SK-N-SH (cell line): ENCODE measurements around the gene DELE1. TPM values are rescaled to one million over a fixed set of nuclear protein-coding genes. Genes with fewer than 3 reads are reported as not detected.

Experiments used
- CTCF ChIA-PET: fragments of 300-600, 350-600 bp; formaldehyde crosslinking; extraction: SDS; loops from one replicate; lab custom pipeline; 2021; lab: Yijun Ruan, JAX
- POLR2A ChIA-PET: fragments of 350-600 bp; sonication (Branson Sonifier 250); formaldehyde crosslinking; extraction: SDS; loops from one replicate; lab custom pipeline; 2020; ENCODE audit warnings: antibody characterized with exemption, inconsistent platforms; lab: Yijun Ruan, JAX
- DNase-seq: peaks from one replicate; pipeline ENCODE4 v3.0.0; 2012
- H2AFZ ChIP-seq: fragments of 200-600 bp; sonication (generic); 2 replicates; pipeline ENCODE4 v1.8.1; 2016; ENCODE audit warnings: antibody characterized with exemption, mild to moderate bottlenecking, low read depth
- H3F3A ChIP-seq: fragments of 200-600 bp; sonication (generic); replicated peaks from 2 replicates; pipeline ENCODE3; 2016; ENCODE audit warnings: antibody characterized with exemption, mild to moderate bottlenecking; ENCODE audit not compliant: insufficient read depth
- H3K27ac ChIP-seq, 2 experiments: fragments of 200-500 bp in 1 of 2; fragments of 200-600 bp in 1 of 2; sonication (Bioruptor generic) in 1 of 2; sonication (generic), shearing (Covaris generic) in 1 of 2; 2 replicates each; pipeline versions ENCODE4 v1.5.1 to v1.6.1; 2014 to 2016; ENCODE audit warnings: low read depth in 2 of 2, inconsistent platforms in 1 of 2, low read length in 1 of 2, mild to moderate bottlenecking in 1 of 2, mixed read lengths in 1 of 2
- H3K27me3 ChIP-seq: fragments of 200-600 bp; sonication (generic), shearing (Covaris generic); 2 replicates; pipeline ENCODE4 v1.6.1; 2016; ENCODE audit warnings: mixed run types; ENCODE audit not compliant: insufficient read depth
- H3K36me3 ChIP-seq, 2 experiments: fragments of 200-500 bp in 1 of 2; fragments of 200-600 bp in 1 of 2; sonication (Bioruptor generic) in 1 of 2; sonication (generic) in 1 of 2; replicated peaks in 1 of 2; 2 replicates each; pipeline versions ENCODE3 to v1.5.1; 2014 to 2016; ENCODE audit warnings: low read length in 1 of 2, mild to moderate bottlenecking in 1 of 2; ENCODE audit not compliant: insufficient read depth in 2 of 2, control insufficient read depth in 1 of 2
- H3K4me1 ChIP-seq, 2 experiments: fragments of 200-500 bp in 1 of 2; fragments of 200-600 bp in 1 of 2; sonication (Bioruptor generic) in 1 of 2; sonication (generic), shearing (Covaris generic) in 1 of 2; 2 replicates each; pipeline versions ENCODE4 v1.5.1 to v1.6.1; 2014 to 2016; ENCODE audit warnings: low read depth in 1 of 2, low read length in 1 of 2, mixed run types in 1 of 2; ENCODE audit not compliant: insufficient read depth in 2 of 2, control insufficient read depth in 1 of 2
- H3K4me2 ChIP-seq: fragments of 200-600 bp; sonication (generic), shearing (Covaris generic); 2 replicates; pipeline ENCODE4 v1.6.1; 2017; ENCODE audit warnings: mixed run types
- H3K4me3 ChIP-seq, 2 experiments: fragments of 200-500 bp in 1 of 2; fragments of 200-600 bp in 1 of 2; sonication (Bioruptor generic) in 1 of 2; sonication (generic), shearing (Covaris generic) in 1 of 2; 2 replicates each; pipeline versions ENCODE4 v1.5.1 to v1.8.1; 2014 to 2016; ENCODE audit warnings: low read depth in 2 of 2, inconsistent platforms in 1 of 2, low read length in 1 of 2, mild to moderate bottlenecking in 1 of 2, mixed read lengths in 1 of 2, moderate library complexity in 1 of 2
- H3K79me2 ChIP-seq: fragments of 200-600 bp; sonication (generic); 2 replicates; pipeline ENCODE4 v1.8.1; 2017; ENCODE audit warnings: mild to moderate bottlenecking; ENCODE audit not compliant: insufficient read depth
- H3K9ac ChIP-seq: fragments of 200-600 bp; sonication (generic); 2 replicates; pipeline ENCODE4 v1.6.1; 2017; ENCODE audit warnings: mixed run types
- H3K9me2 ChIP-seq: fragments of 200-600 bp; sonication (generic); 2 replicates; pipeline ENCODE4 v1.6.1; 2017; ENCODE audit warnings: mixed run types
- H3K9me3 ChIP-seq: fragments of 200-600 bp; sonication (generic); 2 replicates; pipeline ENCODE4 v1.6.1; 2017; ENCODE audit warnings: mixed run types, mild to moderate bottlenecking, moderate library complexity
- H4K20me1 ChIP-seq: fragments of 200-600 bp; sonication (generic); 2 replicates; pipeline ENCODE4 v1.6.1; 2017; ENCODE audit warnings: mild to moderate bottlenecking, mixed run types; ENCODE audit not compliant: insufficient read depth
- EZH2phosphoT487 ChIP-seq: fragments of 200-600 bp; sonication (generic); IDR thresholded peaks from 2 replicates; pipeline ENCODE4 v1.6.1; 2017; ENCODE audit warnings: low read depth, mixed run types, mild to moderate bottlenecking, antibody characterized with exemption, moderate library complexity, borderline replicate concordance
- FOSL2 ChIP-seq: IDR thresholded peaks from 2 replicates; pipeline ENCODE4 v1.4.0; 2012; ENCODE audit warnings: low read depth, mild to moderate bottlenecking, moderate library complexity, borderline replicate concordance
- FOXJ3 ChIP-seq: sonication (generic); formaldehyde crosslinking; IDR thresholded peaks from 2 replicates; pipeline ENCODE4 v1.5.1; 2020; ENCODE audit warnings: mild to moderate bottlenecking, missing genetic modification reagents
- FOXM1 ChIP-seq: IDR thresholded peaks from 2 replicates; pipeline ENCODE4 v1.4.0; 2012; ENCODE audit warnings: low read depth, mild to moderate bottlenecking
- MEF2A ChIP-seq: IDR thresholded peaks from 2 replicates; pipeline ENCODE4 v1.4.0; 2012; ENCODE audit warnings: low read depth, borderline replicate concordance
- NRF1 ChIP-seq: IDR thresholded peaks from 2 replicates; pipeline ENCODE4 v1.6.1; 2012; ENCODE audit warnings: low read depth, mild to moderate bottlenecking, low read length
- POLR2AphosphoS5 ChIP-seq: IDR thresholded peaks from 2 replicates; pipeline ENCODE4 v1.6.1; 2012; ENCODE audit warnings: low read depth, low read length
- RCOR1 ChIP-seq: fragments of 150-350 bp; IDR thresholded peaks from 2 replicates; pipeline ENCODE4 v1.6.1; 2017; ENCODE audit warnings: antibody characterized with exemption, low read length
- RXRA ChIP-seq: IDR thresholded peaks from 2 replicates; pipeline ENCODE4 v1.4.0; 2012; ENCODE audit warnings: low read depth, mild to moderate bottlenecking, borderline replicate concordance
- WGBS: methylation state at CpG from one replicate; pipeline ENCODE4 v1.1.6; 2017; ENCODE audit warnings: low lambda C conversion rate; 5-methylcytosine and 5-hydroxymethylcytosine counted together
- polyA plus RNA-seq, 3 experiments: library from polyadenylated mRNA; depleted of rRNA; stranded (reverse); fragments of >200 nt; gene quantifications; 2 replicates each; pipeline ENCODE4 v1.2.3, GENCODE V29; 2012
- TF ChIP-seq, protein P1 (sequence below): IDR thresholded peaks from 2 replicates; pipeline ENCODE4 v1.4.0; 2012; ENCODE audit warnings: low read depth, borderline replicate concordance
- TF ChIP-seq, protein P2 (sequence below): IDR thresholded peaks from 2 replicates; pipeline ENCODE4 v1.4.0; 2012; ENCODE audit warnings: low read depth
- TF ChIP-seq, protein P3 (sequence below): fragments of 150-350 bp; IDR thresholded peaks from 2 replicates; pipeline ENCODE4 v1.6.1; 2017; ENCODE audit warnings: antibody characterized with exemption, low read length, low read depth, borderline replicate concordance

Gene DELE1
- polyA plus RNA-seq, 1 of the 3 experiments (the other 2 are of a cell fraction) = 60.3 TPM

- Histone ChIP-seq H4K20me1 (no peaks in the 10 kb centered on the region), H3K9ac (no peak overlapping the region), H3K9me3 (no peaks in the 10 kb centered on the region), H3K27ac (no peak overlapping the region), H3K36me3 (no peaks in the 10 kb centered on the region), H2AFZ (no peak overlapping the region), H3K4me1 (peaks cover 4 to 43% of the 10 kb centered on the region in 2 experiments; a peak in 2 of 4 replicates), H3K27me3 (peaks cover 59% of the 10 kb centered on the region), H3K9me2 (no peaks in the 10 kb centered on the region), H3F3A (no peaks in the 10 kb centered on the region), H3K4me2 (peak overlapping the region; percentile 80; the same call in 1 of the 2 replicates), H3K79me2 (no peaks in the 10 kb centered on the region), H3K4me3 (peak overlapping the region in 1 of 2 experiments; percentile 55; a peak in 1 of 4 replicates)
- CTCF ChIA-PET = interaction anchor here (0.9 to 10.4 kb wide), 12 partner anchors 9 to 179 kb away, joined by 3 to 451 read pairs (median 6); partner anchors contain the start of genes PCDH12 and RNF14
- WGBS = 6% methylated on average over 6 of the region's 65 CpGs
- POLR2A ChIA-PET = interaction anchor here (0.7 to 1.0 kb wide), 4 partner anchors 26 to 84 kb away, joined by 3 to 6 read pairs (median 4); no protein-coding TSS in a partner anchor
- peak; percentile 72 for DNase-seq
- TF ChIP-seq NRF1 (no peak), RXRA (no peak), FOXM1 (no peak), RCOR1 (no peak), MEF2A (no peak), FOSL2 (no peak)
- TF ChIP-seq, protein P1, sequence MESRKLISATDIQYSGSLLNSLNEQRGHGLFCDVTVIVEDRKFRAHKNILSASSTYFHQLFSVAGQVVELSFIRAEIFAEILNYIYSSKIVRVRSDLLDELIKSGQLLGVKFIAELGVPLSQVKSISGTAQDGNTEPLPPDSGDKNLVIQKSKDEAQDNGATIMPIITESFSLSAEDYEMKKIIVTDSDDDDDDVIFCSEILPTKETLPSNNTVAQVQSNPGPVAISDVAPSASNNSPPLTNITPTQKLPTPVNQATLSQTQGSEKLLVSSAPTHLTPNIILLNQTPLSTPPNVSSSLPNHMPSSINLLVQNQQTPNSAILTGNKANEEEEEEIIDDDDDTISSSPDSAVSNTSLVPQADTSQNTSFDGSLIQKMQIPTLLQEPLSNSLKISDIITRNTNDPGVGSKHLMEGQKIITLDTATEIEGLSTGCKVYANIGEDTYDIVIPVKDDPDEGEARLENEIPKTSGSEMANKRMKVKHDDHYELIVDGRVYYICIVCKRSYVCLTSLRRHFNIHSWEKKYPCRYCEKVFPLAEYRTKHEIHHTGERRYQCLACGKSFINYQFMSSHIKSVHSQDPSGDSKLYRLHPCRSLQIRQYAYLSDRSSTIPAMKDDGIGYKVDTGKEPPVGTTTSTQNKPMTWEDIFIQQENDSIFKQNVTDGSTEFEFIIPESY = no peak
- TF ChIP-seq, protein P2, sequence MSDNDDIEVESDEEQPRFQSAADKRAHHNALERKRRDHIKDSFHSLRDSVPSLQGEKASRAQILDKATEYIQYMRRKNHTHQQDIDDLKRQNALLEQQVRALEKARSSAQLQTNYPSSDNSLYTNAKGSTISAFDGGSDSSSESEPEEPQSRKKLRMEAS = no peak
- TF ChIP-seq, protein P3, sequence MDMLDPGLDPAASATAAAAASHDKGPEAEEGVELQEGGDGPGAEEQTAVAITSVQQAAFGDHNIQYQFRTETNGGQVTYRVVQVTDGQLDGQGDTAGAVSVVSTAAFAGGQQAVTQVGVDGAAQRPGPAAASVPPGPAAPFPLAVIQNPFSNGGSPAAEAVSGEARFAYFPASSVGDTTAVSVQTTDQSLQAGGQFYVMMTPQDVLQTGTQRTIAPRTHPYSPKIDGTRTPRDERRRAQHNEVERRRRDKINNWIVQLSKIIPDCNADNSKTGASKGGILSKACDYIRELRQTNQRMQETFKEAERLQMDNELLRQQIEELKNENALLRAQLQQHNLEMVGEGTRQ = no peak
Observed at GRCh38 chr5:141875795-141876627, 47.7 kb upstream of the DELE1 start.

- Histone ChIP-seq H3K27ac (no peak overlapping the region), H3K4me1 (peaks cover 4 to 51% of the 10 kb centered on the region in 2 experiments; a peak in 2 of 4 replicates), H3F3A (no peaks in the 10 kb centered on the region), H3K9me3 (no peaks in the 10 kb centered on the region), H3K9me2 (no peaks in the 10 kb centered on the region), H3K79me2 (no peaks in the 10 kb centered on the region), H4K20me1 (no peaks in the 10 kb centered on the region), H3K4me2 (peak overlapping the region; percentile 80; the same call in 1 of the 2 replicates), H3K9ac (no peak overlapping the region), H3K27me3 (peaks cover 65% of the 10 kb centered on the region), H2AFZ (no peak overlapping the region), H3K36me3 (no peaks in the 10 kb centered on the region), H3K4me3 (peak overlapping the region in 1 of 2 experiments; percentile 55; a peak in 1 of 4 replicates)
- no peak for DNase-seq
- CTCF ChIA-PET = interaction anchor here (1.6 to 10.4 kb wide), 11 partner anchors 18 to 180 kb away, joined by 5 to 451 read pairs (median 78); partner anchors contain the start of genes PCDH12 and RNF14
- TF ChIP-seq NRF1 (no peak), FOXM1 (no peak), POLR2AphosphoS5 (no peak), EZH2phosphoT487 (peak; percentile 83; the same call in 1 of the 2 replicates), RCOR1 (no peak), FOXJ3 (no peak)
- POLR2A ChIA-PET = interaction anchor here (0.7 to 2.8 kb wide), 6 partner anchors 19 to 240 kb away, joined by 3 to 13 read pairs (median 3); partner anchors contain the start of genes HDAC3 and RELL2
- WGBS = 8% methylated on average over 27 of the region's 42 CpGs
Observed at GRCh38 chr5:141876628-141877355, 46.9 kb upstream of the DELE1 start.
